DOHH2 (cell line): ENCODE results near the gene MB21D2.

ENCODE experiments used
- H3F3A ChIP-seq: fragments of 200-600 bp; sonication (generic), shearing (Covaris generic); 2 replicates; pipeline ENCODE4 v1.6.0; 2016; ENCODE audit warnings: antibody characterized with exemption, mild to moderate bottlenecking; ENCODE audit not compliant: control insufficient read depth, insufficient read depth
- H3K27ac ChIP-seq: fragments of 200-600 bp; sonication (generic); 2 replicates; pipeline ENCODE4 v1.5.1; 2014; ENCODE audit warnings: low read depth, mild to moderate bottlenecking, low read length, moderate library complexity
- H3K27me3 ChIP-seq: fragments of 200-600 bp; sonication (generic); 2 replicates; pipeline ENCODE4 v1.6.1; 2014; ENCODE audit warnings: mild to moderate bottlenecking, low read length, mixed read lengths; ENCODE audit not compliant: control insufficient read depth
- H3K36me3 ChIP-seq: fragments of 200-600 bp; sonication (generic); 2 replicates; pipeline ENCODE4 v1.6.1; 2014; ENCODE audit warnings: mild to moderate bottlenecking, low read length, moderate library complexity, mixed read lengths; ENCODE audit not compliant: control insufficient read depth
- H3K4me1 ChIP-seq: fragments of 200-600 bp; sonication (generic); 2 replicates; pipeline ENCODE4 v1.6.1; 2014; ENCODE audit warnings: mild to moderate bottlenecking, low read length, mixed read lengths; ENCODE audit not compliant: control insufficient read depth
- H3K4me2 ChIP-seq: fragments of 200-600 bp; sonication (generic); 2 replicates; pipeline ENCODE4 v1.6.0; 2014; ENCODE audit warnings: mild to moderate bottlenecking, low read length, moderate library complexity
- H3K4me3 ChIP-seq: fragments of 200-600 bp; sonication (generic); 2 replicates; pipeline ENCODE4 v1.5.1; 2014; ENCODE audit warnings: mild to moderate bottlenecking, low read length, mixed read lengths
- H3K79me2 ChIP-seq: fragments of 200-600 bp; sonication (generic); 2 replicates; pipeline ENCODE4 v1.6.1; 2014; ENCODE audit warnings: mild to moderate bottlenecking, low read length, mixed read lengths; ENCODE audit not compliant: control insufficient read depth
- H3K9me2 ChIP-seq: fragments of 200-600 bp; sonication (generic); replicated peaks from 2 replicates; pipeline ENCODE4 v1.6.1; 2014; ENCODE audit warnings: mild to moderate bottlenecking, low read length, mixed read lengths; ENCODE audit not compliant: control insufficient read depth
- H3K9me3 ChIP-seq: fragments of 200-600 bp; sonication (generic); 2 replicates; pipeline ENCODE4 v1.6.1; 2014; ENCODE audit warnings: antibody characterized with exemption, low read length, mixed read lengths; ENCODE audit not compliant: control insufficient read depth, insufficient read depth
- H4K20me1 ChIP-seq: fragments of 200-600 bp; sonication (generic); 2 replicates; pipeline ENCODE4 v1.6.0; 2014; ENCODE audit warnings: low read depth, mild to moderate bottlenecking, antibody characterized with exemption, low read length, moderate library complexity; ENCODE audit not compliant: control insufficient read depth, insufficient read depth
- CTCF ChIP-seq: fragments of 200-600 bp; sonication (generic); IDR thresholded peaks from one replicate; pipeline ENCODE4 v1.5.1; 2014; ENCODE audit warnings: antibody characterized with exemption, mild to moderate bottlenecking, low read depth, low read length; ENCODE audit not compliant: poor library complexity, severe bottlenecking
- EZH2phosphoT487 ChIP-seq: fragments of 200-600 bp; sonication (generic); IDR thresholded peaks from 2 replicates; pipeline ENCODE4 v1.6.1; 2017; ENCODE audit warnings: borderline replicate concordance, mild to moderate bottlenecking, antibody characterized with exemption, low read length, moderate library complexity, mixed read lengths

The MB21D2 gene

GRCh38 chr3:192923731-192924130 lies 6.1 kb upstream of the MB21D2 start:
- Histone ChIP-seq H3K36me3 (no peaks in the 10 kb centered on the region), H3K9me3 (no peaks in the 10 kb centered on the region), H3K4me3 (no peak overlapping the region), H3F3A (no peaks in the 10 kb centered on the region), H3K9me2 (no peaks in the 10 kb centered on the region), H3K4me1 (no peaks in the 10 kb centered on the region), H3K4me2 (no peak overlapping the region), H3K27me3 (no peaks in the 10 kb centered on the region; the same call in 1 of the 2 replicates), H3K79me2 (no peaks in the 10 kb centered on the region), H4K20me1 (no peaks in the 10 kb centered on the region), H3K27ac (no peak overlapping the region)
- TF ChIP-seq CTCF (no peak), EZH2phosphoT487 (no peak)

GRCh38 chr3:192921793-192922192 lies 4.1 kb upstream of the MB21D2 start:
- Histone ChIP-seq H4K20me1 (no peaks in the 10 kb centered on the region), H3K4me3 (no peak overlapping the region), H3K27ac (no peak overlapping the region), H3K27me3 (peaks cover 8% of the 10 kb centered on the region), H3K4me2 (no peak overlapping the region), H3K36me3 (no peaks in the 10 kb centered on the region), H3F3A (no peaks in the 10 kb centered on the region), H3K9me2 (no peaks in the 10 kb centered on the region), H3K79me2 (no peaks in the 10 kb centered on the region), H3K9me3 (no peaks in the 10 kb centered on the region; the same call in 1 of the 2 replicates), H3K4me1 (no peaks in the 10 kb centered on the region)
- no peak for TF ChIP-seq EZH2phosphoT487
- no peak for TF ChIP-seq CTCF

- no peaks in the 10 kb centered on the region for H3K36me3 ChIP-seq
- peaks cover 17% of the 10 kb centered on the region for H3K27me3 ChIP-seq
- H3F3A ChIP-seq, result no peaks in the 10 kb centered on the region
- no peaks in the 10 kb centered on the region for H3K79me2 ChIP-seq
- H3K27ac ChIP-seq, result no peak overlapping the region
- no peaks in the 10 kb centered on the region; the same call in 1 of the 2 replicates for H3K9me3 ChIP-seq
- no peak overlapping the region for H3K4me3 ChIP-seq
- no peak overlapping the region for H3K4me2 ChIP-seq
- no peaks in the 10 kb centered on the region for H4K20me1 ChIP-seq
- TF ChIP-seq EZH2phosphoT487, result no peak
- no peak for TF ChIP-seq CTCF
- no peaks in the 10 kb centered on the region for H3K4me1 ChIP-seq
- no peaks in the 10 kb centered on the region for H3K9me2 ChIP-seq
Measured at GRCh38 chr3:192920411-192920810, 2.8 kb upstream of the MB21D2 start.
